ENCODE data around the gene MFNG.

Gene MFNG

DNA sequence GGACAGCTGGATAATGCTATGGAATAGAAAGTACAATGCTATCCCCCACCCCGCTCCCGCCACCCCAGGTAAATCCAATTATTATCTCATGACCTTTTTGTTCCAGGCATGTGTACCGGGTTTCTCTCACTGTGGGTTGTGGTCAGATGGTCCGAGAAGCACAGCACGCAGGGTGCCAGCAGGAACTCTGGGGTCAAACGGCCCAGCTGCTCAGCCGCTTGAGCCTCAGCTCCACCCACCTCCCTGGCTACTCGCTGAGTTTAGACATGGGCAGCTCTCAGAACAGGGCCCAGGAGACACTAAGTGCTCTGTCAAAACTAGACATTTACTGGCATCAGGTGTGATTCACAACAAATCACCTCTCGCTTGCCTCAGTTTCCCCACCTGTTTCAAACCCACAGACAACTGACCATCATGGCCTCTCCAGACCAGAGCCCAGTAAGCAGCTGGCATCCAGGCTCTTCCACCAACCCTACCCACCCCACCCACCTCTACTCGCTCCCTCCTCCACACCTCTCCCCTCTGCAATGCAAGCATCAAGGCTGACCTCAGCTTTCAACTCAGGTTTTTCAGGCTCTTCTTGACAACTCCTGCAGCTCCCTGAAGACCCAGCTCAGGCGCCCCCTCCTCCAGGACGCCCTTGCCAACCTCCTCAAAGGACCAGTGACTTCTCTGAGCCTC, 13.0 kb upstream of the MFNG start:
- no peak overlapping the region for H3K27ac ChIP-seq

DNA sequence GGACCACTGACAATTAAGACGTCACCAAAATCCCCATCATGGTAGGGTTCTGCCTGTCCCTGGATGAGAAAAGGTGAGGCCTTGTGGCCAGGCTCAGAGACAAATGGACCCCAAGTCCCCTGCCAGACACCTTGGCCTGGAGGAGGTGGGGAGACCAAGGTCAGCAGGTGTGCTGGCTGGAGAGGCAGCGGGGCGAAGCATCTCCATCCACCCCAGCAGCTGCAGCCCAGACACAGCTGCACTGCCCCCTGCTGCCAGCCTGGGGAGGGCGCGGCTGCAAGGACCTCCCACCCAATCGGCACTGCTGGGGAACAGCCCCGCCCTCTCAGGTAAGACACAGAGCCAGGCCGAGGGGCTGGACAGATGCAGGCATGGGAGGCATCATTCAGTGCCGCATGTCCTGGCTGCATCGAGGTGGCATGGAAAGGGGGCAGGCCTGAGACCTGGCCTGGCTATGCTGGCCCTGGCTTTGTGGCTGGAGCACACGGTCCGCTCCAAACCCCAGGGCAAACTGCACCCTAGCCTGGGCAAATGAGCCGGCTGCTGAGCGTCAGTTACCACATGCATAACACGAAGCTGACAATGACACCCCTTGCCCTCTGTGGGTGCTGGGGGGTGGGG, 12.2 kb upstream of the MFNG start:
- H3K4me3 ChIP-seq = no peak overlapping the region
- no peak overlapping the region for H3K27ac ChIP-seq

More for the DNA sequence above, 13.0 kb upstream of the MFNG start:
- no peak overlapping the region for H3K4me3 ChIP-seq

DNA sequence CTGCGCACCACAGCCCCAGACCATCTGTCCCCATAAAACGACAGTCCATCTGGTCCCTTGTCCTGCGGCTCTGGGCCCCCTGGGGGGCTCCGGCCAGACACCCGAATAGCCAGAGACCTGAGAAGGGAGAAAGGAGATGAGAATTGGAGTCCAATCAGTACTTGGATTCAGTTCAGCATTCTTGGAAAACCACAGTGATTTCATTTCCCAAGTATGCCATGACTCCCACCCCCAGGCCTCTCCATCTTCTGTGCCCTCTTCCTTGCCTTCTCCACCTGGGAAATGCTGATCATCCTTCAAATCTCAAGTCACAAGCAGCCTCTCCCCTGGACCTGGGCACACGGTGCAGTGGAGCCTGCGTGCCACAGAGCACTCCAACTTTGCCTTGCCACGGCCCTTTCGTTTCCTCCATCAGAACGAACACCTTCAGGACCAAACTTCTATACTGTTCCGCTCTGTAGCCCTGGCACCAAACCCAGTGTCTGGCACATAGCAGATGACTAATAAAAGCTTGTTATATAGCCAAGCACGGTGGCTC, 10.9 kb upstream of the MFNG start:
- no peak overlapping the region for H3K27ac ChIP-seq
- no peak overlapping the region for H3K4me3 ChIP-seq

DNA sequence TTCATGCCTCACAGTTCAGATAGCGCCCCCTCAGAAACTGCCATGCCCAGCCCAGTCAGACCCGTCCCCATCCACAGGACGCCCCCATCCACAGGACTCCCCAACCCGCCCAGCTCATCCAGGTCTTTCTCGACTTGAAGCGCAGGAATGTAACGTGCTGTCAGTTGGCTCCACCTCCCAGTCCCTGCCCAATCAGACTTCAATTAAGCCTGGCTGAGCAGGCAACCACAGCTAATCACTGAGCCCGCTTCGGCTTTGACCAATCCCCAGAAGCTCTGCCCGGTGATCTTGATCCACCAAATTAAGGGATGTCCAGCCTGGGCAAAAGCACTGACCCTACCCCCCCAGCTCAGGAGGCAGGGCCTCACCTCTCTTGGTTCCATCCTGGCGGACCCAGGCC, 10.5 kb upstream of the MFNG start:
- H3K27ac ChIP-seq = no peak overlapping the region

DNA sequence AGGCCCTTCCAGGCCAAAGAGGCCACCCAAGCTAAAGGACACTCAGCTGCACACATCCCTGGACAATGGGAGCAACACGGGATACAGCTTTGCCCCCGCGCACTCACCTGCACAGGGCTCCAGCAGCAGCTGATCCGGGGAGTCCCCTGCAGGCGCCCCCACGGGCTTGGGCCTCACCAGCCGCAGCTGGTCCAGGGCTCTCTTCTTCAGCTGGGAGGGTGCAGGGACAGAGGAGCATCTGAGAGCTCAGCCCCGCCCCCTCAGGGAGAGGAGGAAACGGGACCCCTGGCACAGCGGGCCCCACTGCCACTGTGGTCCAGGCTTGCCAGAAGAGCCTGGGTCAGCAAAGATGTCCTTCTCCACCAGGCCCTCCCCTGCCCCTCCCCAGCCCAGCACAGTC, 7.8 kb upstream of the MFNG start:
- H3K4me3 ChIP-seq = no peak overlapping the region

More for the DNA sequence above, 10.5 kb upstream of the MFNG start:
- no peak overlapping the region for H3K4me3 ChIP-seq

DNA sequence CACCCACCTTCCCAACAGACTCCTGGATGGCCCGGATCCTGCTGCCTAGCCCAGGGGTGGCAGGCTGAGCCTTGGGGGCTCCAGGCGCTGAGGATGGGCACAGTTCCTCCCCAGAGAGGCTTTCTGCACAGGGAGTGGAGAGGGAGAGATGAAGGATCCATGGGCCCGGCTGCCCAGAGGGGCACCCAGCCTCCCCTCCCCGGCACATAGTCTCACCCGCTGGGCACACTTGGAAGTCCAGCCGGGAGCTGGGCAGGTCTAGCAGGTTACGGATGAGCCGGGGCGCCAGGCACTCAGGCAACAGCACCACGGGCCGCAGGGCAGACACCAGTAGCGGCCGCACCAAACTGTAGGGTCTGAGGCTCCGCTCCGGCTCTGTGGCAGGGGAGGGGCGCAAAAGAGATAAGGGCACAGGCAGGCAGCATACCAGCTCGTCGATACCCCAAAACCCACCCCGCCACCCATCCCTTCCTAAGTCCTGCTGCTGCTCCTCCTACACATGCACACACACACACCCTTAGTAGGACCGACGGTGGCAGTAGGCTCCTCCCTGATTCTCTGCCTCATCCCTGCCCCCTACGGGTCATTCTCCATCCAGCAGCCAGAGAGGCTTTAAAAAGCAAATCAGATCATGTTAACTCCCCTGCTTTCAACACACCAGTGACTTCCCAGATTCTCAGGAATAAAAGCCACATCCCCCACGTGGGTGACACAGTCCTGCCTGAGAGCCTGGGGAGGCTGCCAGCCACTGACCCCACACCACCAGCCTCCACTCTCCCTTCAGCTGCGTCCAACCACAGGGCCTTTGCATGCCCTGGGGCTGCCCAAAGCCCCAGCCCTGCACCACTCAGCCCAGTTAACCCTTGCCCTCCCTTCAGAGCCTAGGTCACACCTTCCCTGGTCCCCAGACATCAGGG, 6.5 kb upstream of the MFNG start:
- Histone ChIP-seq H3K4me3 (no peak overlapping the region), H3K27ac (no peak overlapping the region)

More for the DNA sequence above, 7.8 kb upstream of the MFNG start:
- H3K27ac ChIP-seq = no peak overlapping the region

DNA sequence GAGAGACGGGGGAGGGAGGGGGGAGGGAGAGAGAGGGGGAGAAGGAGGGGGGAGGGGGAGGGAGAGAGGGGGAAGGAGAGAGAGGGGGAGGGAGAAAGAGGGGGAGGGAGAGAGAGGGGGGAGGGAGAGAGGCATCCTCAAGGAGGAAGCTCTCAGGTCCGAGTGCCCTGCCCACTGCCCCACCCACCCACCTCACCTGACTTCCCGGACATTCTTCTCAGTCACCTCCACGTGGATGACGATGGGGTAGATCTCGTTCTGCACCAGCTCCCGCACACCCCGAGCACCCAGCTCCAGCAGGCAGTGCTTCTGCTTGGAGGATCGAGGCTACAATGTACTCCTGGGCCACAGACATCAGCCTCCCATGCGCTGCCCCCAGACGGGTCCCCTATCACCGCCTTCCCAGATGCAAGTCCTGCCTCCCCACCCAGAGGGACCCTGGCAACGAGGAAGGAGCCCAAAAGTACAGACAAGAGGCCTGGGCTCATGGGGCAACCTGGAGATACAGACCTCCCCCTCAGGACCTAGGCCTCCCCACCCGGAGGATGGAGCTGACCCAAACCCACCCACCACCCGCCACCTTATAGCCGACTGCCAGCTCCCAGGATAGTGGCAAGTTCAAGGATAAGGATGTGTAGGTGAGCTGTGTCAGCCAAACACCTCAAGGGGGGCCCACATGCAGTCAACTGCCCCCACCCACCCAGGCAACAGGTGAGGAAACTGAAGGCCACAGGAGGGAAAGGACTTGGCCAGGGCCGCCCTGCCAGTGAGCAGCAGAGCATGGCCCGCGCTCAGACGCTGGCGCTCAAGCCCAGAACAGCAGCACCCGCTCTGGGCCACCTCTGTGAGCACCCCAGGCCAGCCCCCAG, 5.6 kb upstream of the MFNG start:
- Histone ChIP-seq H3K27ac (no peak overlapping the region), H3K4me3 (no peak overlapping the region)

DNA sequence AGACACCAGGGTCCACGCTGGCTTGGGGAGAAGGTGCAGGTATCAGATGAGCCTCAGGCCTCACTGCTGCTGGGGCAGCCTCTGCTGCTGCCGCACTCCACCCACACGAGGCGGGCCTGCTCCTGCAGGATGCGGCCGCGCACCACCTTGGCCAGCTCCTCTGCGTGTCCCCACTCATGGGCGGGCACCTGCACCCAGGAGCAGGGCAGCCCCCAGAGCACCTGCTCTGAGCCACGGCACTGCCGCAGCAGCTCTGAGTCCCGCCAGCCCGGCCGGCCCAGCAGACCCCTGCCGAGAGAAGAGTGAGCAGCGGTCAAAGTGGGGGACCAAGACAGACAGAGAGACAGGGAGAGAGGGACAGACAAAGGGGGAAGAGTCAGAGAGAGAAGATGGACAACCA, 4.9 kb upstream of the MFNG start:
- Histone ChIP-seq H3K27ac (no peak overlapping the region), H3K4me3 (no peak overlapping the region)

DNA sequence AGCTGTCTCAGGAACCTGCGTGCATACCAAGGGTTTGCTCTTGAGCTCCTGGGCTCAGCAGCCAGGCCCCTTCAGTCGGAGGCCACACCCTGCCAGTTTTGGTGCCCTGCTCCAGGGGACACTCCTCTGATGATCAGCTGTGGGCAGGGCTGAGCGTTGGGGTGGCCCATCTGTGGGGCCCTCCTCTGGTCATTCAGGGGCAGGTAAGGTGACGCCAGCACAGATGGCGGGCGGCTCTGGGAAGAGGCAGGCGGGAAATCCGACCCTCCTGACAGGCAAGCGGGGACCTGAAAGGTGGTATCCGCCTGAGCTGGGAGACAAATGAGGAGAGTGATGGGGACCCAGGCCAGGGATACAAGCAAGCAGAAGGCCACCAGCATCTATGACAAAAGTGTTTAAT, 3.8 kb upstream of the MFNG start:
- Histone ChIP-seq H3K27ac (no peak overlapping the region), H3K4me3 (no peak overlapping the region)

DNA sequence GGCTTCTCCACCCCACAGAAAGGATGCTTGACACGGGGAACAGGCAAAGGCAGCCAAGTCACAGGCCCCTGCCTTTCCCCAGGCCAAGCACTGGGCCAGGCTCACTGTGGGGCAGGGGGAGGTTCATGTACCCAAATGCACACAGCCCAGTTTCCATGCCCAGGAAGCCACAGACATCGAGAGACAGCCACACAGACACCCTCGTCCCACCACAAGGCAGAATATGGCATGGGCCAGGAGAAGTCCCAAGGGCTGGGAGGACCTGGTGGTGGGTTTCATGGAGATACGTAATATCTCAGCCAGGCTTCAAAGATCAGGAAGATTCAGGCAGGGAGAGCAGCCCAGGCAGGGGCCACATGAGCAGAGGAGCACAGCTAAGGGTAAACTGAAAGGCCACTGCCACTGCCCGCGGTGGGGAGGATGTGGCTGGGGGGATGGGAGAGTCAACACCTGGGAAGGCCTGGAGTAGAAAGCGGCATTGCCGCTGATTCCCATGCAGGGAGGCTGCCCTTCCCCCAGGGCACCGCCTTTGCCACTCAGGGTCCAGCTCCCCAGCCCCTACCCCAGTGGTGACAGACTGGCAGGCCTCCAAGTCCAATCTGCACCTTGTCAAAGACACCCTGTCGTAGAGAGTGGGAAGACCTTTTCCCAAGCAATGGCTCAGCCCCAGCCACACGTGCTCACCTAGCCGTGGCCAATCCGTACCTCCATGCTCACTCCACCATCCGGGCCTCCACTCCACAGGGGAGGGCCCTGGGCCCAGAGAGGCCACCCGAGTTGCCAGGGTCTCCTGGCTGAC, 2.4 kb upstream of the MFNG start:
- Histone ChIP-seq H3K4me3 (no peak overlapping the region), H3K27ac (no peak overlapping the region)

DNA sequence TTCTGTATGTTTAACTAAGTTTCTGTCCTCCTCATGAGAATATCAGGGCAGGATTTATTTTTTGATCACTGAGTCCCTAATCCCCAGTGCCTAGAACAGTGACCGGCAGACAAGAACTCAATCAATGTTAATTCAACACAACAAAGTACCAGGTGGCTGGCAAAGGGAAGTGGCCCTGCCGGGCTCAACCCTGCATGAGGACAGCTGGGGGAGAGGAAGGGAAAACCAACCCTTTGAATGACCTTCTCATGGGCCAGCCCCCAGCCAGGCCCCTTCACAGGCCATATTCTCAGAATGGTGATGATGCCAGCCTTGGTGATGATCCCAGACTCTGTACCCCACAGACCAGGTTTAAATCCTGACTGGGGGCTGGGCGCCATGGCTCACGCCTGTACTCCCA, 1.4 kb upstream of the MFNG start:
- no peak overlapping the region for H3K4me3 ChIP-seq
- H3K27ac ChIP-seq = peak overlapping the region in 1 of 21 experiments; percentile 94

DNA sequence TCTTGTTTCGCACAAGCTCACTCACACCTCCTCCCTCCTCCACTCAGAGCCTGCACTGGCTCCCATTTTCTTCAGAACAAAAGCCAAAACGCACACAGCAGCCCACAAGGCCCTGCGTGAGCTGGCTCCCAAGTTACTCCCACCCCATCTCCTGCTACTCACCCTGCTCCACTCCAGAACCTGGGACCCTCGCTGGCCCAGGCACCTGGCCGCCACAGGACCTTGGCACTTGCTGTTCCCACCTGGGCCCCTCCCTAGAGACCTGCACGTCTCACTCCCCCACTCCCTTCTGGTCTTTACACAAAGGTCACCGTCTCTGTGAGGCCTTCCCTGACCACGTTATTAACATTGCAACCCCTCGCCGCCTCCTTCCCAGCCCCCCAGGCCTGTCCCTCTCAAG, 945 bp upstream of the MFNG start:
- H3K27ac ChIP-seq = peak overlapping the region in 6 of 21 experiments; percentile 31 to 94 (median 92)
- no peak overlapping the region for H3K4me3 ChIP-seq

DNA sequence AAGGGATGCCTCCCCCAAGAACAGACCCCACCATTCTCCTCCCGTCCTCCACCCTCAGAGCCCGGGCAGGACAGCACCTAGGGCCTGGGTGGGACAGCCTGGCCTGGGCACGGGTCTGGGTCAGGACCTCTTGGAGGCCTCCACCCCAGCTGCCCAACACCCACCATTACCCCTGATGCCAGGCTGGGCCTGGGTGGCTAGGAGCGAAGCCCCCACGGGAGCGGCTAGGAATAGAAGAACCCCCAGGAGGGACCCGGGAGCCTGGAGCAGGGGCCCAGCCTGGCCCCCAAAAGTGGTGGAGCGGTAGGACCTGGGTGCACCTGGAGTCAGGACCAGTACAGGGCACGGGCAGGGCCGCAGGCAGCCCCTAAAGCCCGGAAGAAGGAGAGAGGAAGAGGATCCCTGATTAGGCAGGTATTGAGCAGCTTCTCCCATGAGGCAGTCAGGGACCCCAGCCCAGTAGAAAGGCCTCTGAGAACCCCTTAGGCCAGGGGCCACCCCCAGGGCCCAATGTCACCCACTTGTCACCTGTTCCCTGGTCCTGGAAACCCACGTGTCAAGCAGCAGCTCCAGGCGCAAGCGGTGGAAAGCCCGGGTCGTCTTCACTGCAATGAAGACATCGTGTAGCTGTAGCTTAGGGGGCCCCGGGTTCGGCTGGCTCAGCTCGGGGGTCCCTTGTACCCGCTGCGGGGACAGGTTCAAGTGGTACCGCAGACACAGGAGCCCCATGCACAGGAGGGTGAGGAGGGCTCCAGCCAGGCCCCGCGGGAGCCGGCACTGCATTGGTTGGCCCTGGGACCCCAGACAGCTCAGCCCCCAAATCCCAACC, 575 bp downstream of the MFNG start:
- peak overlapping the region; percentile 51 to 94 (median 82) for H3K27ac ChIP-seq

DNA sequence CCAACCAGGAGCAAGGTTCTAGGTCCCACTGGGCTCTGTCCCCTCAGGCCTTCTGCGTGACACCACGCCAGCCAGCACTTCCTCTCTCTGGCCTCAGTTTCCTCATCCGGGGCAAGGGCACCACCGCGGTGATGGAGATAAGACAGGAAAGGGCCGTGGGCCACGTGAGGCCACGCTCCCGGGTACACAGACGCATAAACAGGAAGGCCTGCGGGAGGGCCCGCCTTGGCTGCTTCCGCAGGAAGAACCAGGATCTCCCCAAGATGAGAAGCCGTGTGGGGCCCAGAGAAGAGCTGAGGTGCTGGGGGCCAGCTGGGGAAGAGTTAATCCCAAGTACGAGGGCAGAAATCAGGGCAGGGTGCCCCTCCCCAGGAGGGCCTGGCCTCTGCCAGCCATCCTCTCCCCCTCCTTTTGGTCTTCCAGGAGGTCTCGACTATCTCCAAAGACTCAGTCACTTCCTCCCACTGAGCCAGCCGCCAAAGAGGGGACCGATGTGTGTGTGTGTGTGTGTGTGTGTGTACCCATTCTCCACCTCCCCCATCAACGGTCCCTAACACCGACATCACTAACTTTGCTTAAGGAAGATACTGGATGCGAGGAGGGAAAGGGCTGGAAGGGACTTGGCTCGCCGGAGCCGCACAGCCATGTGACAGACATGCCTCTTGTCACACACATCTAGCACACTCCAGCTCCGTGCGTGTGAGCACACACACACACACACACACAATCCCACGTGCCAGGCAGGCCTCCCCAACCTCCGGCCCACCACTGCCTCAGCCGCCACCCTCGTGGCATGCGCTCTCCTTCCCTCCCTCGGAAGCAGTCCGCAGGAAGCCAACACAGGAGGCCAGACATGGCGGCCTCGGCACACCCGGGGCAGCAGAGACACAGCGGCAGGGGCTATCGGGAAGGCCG, 1.4 kb downstream of the MFNG start:
- Histone ChIP-seq H3K4me3 (peak overlapping the region; percentile 32 to 52 (median 45)), H3K27ac (peak overlapping the region; percentile 15 to 94 (median 82))

More for the DNA sequence above, 575 bp downstream of the MFNG start:
- peak overlapping the region; percentile 32 to 52 (median 45) for H3K4me3 ChIP-seq

DNA sequence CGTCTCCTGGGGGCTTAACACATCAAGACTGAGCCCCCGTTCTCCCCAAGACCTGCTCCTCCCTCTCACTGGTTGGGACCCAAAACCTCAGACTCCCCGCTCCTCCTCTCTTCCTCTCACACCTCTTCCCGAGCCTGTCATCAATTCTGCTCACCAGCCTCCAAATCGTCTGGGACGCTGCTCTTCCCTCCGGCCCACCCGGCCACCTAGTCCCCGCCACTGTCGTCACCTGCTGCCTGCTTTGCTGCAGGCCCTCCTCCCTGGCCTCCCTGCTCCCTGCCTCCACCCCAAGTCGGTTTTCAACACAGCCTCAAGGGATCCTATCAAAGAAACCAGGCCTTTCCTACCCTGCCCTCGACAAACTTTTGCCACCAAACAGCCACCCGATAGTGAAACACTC, 3.1 kb downstream of the MFNG start:
- Histone ChIP-seq H3K27ac (peak overlapping the region in 2 of 21 experiments; percentile 86 to 94), H3K4me3 (no peak overlapping the region)

DNA sequence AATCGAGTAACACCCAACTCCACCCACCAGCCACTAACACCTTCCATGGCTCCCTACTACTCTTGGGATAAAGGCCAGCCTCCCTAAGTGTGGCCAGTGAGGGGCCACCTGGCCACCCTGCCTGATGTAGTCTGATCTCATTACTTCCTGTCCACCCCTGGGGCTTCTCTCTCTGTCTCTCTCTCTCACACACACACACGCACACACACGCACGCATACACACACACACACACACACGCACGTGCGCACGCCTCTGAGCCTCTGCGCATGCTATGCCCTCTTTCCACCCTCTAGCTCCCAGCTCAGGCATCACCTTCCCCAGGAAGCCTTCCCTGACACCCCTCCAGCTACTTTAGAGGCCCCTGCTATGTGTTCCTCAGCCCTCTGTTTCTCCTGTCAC, 3.9 kb downstream of the MFNG start:
- Histone ChIP-seq H3K4me3 (no peak overlapping the region), H3K27ac (no peak overlapping the region)
